Fibroblast of the aortic adventitia (primary cell): ENCODE measurements around the gene SCO2. TPM values are rescaled to one million over a fixed set of nuclear protein-coding genes. Genes with fewer than 3 reads are reported as not detected.

Experiments used
- DNase-seq: peaks from one replicate; pipeline ENCODE4 v3.0.0-alpha.2; 2010; ENCODE audit warnings: low read depth
- H3K4me3 ChIP-seq: 2 replicates; pipeline ENCODE4 v1.5.1; 2011; ENCODE audit warnings: low read depth, mild to moderate bottlenecking, control low read depth, low read length, moderate library complexity
- CTCF ChIP-seq: IDR thresholded peaks from 2 replicates; pipeline ENCODE4 v1.5.1; 2011; ENCODE audit warnings: mild to moderate bottlenecking, low read length, control low read depth, inconsistent platforms; ENCODE audit not compliant: insufficient read depth
- total RNA-seq: library from RNA; depleted of rRNA; stranded (reverse); fragments of >200 nt; gene quantifications from 2 replicates; pipeline ENCODE4 v1.2.3, GENCODE V29; 2012; ENCODE audit warnings: low replicate concordance

Gene SCO2
- total RNA-seq, 1 donor, result 3.4 TPM

- DNase-seq, result no peak
- no peak overlapping the region for H3K4me3 ChIP-seq
- TF ChIP-seq CTCF, result no peak
These were observed 25.0 kb upstream of the SCO2 start for GRCh38 chr22:50550395-50550794.

GRCh38 chr22:50548921-50549790 lies 23.8 kb upstream of the SCO2 start:
- TF ChIP-seq CTCF, result no peak
- no peak for DNase-seq
- no peak overlapping the region for H3K4me3 ChIP-seq

- DNase-seq, result no peak
- TF ChIP-seq CTCF, result no peak
- H3K4me3 ChIP-seq, result peak overlapping the region; percentile 39
These were observed 22.9 kb upstream of the SCO2 start for GRCh38 chr22:50548040-50548920.

GRCh38 chr22:50547263-50547985 lies 22.0 kb upstream of the SCO2 start:
- TF ChIP-seq CTCF, result no peak
- no peak for DNase-seq
- peak overlapping the region; percentile 54 for H3K4me3 ChIP-seq

- TF ChIP-seq CTCF, result no peak
- peak overlapping the region; percentile 54 for H3K4me3 ChIP-seq
- no peak for DNase-seq
These were observed 21.2 kb upstream of the SCO2 start for GRCh38 chr22:50546326-50547262.
